ENCODE results near the gene MPHOSPH9.

The MPHOSPH9 gene

GRCh38 chr12:123233505-123234308 is 766 bp upstream of the MPHOSPH9 start:
- ATAC-seq: peak; percentile 4
- TF ChIP-seq ZNF8 (CRISPR knock-in tag; IDR thresholded peaks at IDR 0.05) (no peak), POU6F1 (CRISPR knock-in tag; IDR thresholded peaks at IDR 0.05; ENCODE audit: borderline replicate concordance, low read depth) (no peak), CREB5 (CRISPR knock-in tag; IDR thresholded peaks at IDR 0.05; ENCODE audit: low read depth) (no peak)

- TF ChIP-seq GLIS3 (CRISPR knock-in tag; IDR thresholded peaks at IDR 0.05) (no peak), ARNTL (CRISPR knock-in tag; IDR thresholded peaks at IDR 0.05; ENCODE audit: borderline replicate concordance, low read depth) (no peak), ZNF70 (CRISPR knock-in tag; IDR thresholded peaks at IDR 0.05) (no peak), ZC3H10 (CRISPR knock-in tag; IDR thresholded peaks at IDR 0.05) (no peak), OSR1 (CRISPR knock-in tag; IDR thresholded peaks at IDR 0.05) (no peak), ZNF8 (CRISPR knock-in tag; IDR thresholded peaks at IDR 0.05) (no peak), ZFP30 (CRISPR knock-in tag; IDR thresholded peaks at IDR 0.05) (no peak), BACH2 (CRISPR knock-in tag; IDR thresholded peaks at IDR 0.05; ENCODE audit: borderline replicate concordance) (no peak), CSRNP3 (CRISPR knock-in tag; IDR thresholded peaks at IDR 0.05) (no peak), ZFP3 (CRISPR knock-in tag; IDR thresholded peaks at IDR 0.05) (no peak), ISL1 (CRISPR knock-in tag; IDR thresholded peaks at IDR 0.05) (no peak), PPARA (CRISPR knock-in tag; IDR thresholded peaks at IDR 0.05; ENCODE audit: borderline replicate concordance) (no peak), SNAI2 (CRISPR knock-in tag; IDR thresholded peaks at IDR 0.05) (no peak), CREB5 (CRISPR knock-in tag; IDR thresholded peaks at IDR 0.05; ENCODE audit: low read depth) (no peak), TCF4 (CRISPR knock-in tag; IDR thresholded peaks at IDR 0.05; ENCODE audit: borderline replicate concordance) (no peak), POU6F1 (CRISPR knock-in tag; IDR thresholded peaks at IDR 0.05; ENCODE audit: borderline replicate concordance, low read depth) (no peak), TOX (CRISPR knock-in tag; IDR thresholded peaks at IDR 0.05; ENCODE audit: borderline replicate concordance) (no peak), TSHZ2 (CRISPR knock-in tag; IDR thresholded peaks at IDR 0.05) (no peak)
- peak; percentile 15 for ATAC-seq
Observed at GRCh38 chr12:123232472-123232806, 502 bp downstream of the MPHOSPH9 start.

GRCh38 chr12:123231931-123232330 is 1.0 kb downstream of the MPHOSPH9 start:
- TF ChIP-seq ZFP3 (CRISPR knock-in tag; IDR thresholded peaks at IDR 0.05) (no peak), OSR1 (CRISPR knock-in tag; IDR thresholded peaks at IDR 0.05) (no peak), ZFP30 (CRISPR knock-in tag; IDR thresholded peaks at IDR 0.05) (no peak), POU6F1 (CRISPR knock-in tag; IDR thresholded peaks at IDR 0.05; ENCODE audit: borderline replicate concordance, low read depth) (no peak), ZNF8 (CRISPR knock-in tag; IDR thresholded peaks at IDR 0.05) (no peak), BACH2 (CRISPR knock-in tag; IDR thresholded peaks at IDR 0.05; ENCODE audit: borderline replicate concordance) (no peak), CSDC2 (CRISPR knock-in tag; IDR thresholded peaks at IDR 0.05) (no peak)
- no peak for ATAC-seq

Measured in SK-N-SH treated with all-trans-retinoic acid at 6 μM for 48 hours (cell line).